EL (cell line): ENCODE data around the gene LDB2.

Experiments
- DNase-seq: peaks from one replicate; pipeline ENCODE4 v3.0.0-alpha.2; 2016

LDB2 gene

DNA sequence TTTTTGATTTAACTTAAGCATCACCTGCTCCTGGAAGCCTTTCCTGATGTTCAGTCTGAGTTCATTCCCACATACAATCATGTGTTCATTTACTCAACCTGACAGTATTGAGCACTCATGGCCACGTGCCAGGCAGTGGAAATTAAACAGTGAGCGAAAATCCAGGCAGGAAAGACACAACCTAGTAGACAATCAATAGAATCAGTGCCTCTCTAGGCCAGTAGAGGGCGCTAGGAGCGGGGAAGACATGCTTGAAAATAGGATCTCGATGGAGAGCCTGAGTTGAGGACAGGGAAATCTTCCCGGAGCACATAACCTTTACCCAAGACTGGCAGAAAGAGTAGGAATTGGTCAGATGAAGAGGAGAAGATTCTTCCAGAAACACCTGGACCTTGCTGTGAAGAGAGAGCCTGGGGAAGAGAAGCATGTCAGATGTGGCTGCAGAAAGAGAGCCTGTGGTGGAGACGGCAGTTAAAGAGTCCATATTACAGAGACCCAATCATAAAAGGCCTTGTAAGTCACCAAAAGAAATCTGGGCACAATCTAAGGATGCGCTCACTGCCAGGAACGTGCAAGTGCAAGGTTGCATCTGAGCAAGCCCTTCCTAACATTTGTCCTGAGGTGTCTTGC, 103.5 kb downstream of the LDB2 start:
- DNase-seq, result peak; percentile 66

DNA sequence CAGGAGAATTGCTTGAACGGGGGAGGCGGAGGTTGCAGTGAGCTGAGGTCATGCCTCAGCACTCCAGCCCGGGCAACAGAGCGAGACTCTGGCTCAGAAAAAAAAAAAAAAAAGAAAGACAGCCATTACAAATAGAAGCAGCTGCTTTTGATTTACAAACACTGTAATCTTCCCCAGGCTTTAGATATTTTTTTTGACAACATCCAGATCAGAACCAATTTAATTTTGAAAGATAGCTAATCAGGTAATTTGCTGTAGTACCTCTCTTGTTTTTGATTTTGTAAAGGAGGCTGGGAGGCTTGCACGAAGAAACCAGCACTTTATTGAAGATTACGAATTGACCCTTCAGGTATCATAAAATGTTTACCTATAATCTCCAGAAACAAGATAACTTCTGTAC, 107.0 kb downstream of the LDB2 start:
- DNase-seq, result no peak

DNA sequence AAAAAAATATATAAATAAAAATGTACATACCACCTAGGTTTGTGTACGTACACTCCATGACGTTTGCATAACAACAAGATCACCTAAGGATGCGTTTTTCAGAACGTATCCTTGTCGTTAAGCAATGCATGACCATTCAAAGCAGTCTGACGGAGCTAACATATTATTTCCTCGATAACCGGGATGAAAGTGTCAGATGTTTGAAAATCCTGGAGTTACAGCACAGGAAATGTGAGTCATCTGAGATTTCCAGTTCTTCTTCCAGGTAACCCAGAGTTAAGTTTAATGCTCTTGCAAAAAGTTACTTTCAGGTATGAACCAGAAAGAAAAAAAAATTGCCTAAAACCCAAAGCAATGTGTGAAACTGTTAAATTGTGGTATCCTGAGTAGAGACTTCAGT, 107.9 kb downstream of the LDB2 start:
- DNase-seq, result no peak

DNA sequence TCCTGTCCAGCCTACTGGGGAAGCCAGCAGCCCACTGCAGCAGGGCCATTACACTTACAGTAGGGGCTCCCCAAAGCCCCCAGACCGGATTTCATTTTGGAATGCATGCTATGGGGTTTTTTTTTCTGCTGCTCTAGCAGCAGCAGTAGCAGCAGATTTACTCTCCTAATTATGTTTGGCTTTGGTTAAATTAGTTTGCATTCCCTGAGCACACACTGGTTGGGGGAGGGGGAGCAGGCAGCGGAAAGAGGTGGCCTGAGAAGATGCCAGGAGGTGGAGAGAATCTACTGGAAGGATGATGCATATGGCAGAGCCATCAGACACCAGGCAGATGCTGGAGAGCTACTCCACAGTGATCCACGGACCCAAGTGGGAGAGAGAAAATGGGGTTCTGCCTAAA, 109.6 kb downstream of the LDB2 start:
- no peak for DNase-seq

DNA sequence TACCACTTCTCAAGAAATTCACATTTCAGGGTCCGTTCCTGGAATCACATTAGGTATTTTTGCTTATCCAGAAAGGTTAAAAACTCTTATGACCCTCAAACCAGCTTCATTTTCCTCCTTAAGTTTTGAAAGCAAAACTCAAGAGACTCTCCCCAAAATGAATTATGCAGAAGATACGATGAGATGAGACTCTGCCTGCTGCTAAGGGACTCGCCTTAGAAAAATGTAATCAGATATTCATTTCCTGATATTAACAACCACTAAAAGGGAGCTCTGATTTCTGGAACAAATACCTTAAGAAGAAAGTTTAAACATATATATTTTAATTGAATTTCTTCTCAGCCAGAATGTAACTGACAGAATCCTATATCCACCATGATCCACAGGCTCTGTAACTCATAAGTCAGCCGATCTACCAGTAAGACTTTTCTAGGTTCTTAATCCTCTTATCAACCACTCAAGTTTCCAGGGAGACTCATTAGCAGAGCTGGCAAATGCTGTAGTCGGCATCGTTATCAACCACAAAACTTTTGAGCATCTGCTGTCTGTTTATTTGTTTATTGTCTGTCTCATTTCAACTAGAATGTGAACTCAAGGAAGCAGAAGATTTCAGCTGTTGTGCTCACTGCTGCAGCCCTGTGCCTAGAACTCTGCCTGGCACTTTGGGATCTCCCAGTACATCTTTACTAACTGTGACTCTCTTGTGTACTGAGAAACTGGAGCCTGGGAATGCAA, 112.5 kb downstream of the LDB2 start:
- peak; percentile 60 for DNase-seq

DNA sequence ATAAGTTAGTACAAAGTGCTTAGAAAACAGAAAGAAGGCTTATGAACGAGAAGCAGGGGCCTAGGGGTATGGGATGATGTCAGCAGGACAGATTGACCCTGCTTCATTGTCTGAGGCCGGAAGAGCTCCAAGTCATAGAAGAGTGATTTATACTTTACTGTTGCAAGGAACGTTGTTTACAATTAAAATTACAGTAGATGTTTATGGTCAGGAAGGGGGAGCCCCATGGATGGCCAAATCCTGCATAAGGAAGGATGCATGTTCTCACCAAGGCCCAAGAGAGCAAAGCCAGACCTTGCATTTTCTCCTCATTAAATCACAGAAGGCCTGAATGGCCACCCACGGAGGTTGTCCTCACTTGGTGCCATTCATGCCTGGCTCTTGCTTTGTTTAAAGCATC, 115.3 kb downstream of the LDB2 start:
- DNase-seq, result no peak

DNA sequence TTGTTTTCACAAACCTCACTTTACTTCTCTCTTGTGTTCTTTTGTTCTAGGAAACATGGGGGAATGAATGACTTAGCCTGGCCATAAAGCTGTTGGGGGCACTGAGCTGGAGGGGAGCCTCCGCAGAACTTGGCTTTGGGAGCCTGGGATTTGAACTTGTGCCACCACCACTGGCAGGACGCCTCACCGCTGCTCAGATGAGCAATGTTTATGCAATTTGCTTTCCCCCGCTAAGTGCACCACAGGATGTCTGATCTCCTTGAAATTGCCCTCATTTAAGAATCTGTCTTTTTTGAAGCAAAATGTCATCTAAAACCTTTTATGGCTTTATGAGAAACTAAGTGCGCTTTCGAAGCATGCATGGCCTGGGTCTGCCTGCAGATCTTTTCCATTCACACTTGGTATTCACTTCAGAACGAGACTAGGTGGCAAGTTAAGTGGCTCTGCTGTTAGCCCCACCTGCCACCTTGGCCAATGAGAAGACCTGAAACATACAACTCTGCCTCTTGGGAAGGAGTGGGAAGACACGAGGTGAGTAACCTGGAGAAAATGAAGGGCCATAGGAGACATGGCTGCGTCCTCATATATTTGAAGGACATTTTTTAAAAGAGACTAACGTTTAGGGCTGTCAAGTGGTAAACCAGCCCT, 119.3 kb downstream of the LDB2 start:
- DNase-seq, result peak; percentile 21

DNA sequence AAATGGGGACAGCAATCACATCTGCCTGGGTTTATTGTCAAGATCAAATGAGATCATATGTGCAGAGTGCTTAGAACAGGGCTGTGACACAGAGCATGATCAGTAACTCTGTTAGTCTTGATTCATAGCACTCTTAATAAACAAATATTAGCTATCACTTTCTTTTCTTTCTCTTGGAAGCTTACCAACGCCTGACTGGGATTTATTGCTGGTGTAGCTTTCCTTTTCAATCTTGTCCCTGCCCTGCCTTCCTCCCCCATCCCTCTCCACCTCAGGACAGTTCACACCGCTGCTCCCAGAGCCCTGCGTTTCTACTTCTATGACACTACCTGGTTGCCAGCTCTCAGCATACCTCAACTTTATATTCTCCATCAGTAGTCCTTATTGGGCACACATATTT, 120.7 kb downstream of the LDB2 start:
- no peak for DNase-seq

DNA sequence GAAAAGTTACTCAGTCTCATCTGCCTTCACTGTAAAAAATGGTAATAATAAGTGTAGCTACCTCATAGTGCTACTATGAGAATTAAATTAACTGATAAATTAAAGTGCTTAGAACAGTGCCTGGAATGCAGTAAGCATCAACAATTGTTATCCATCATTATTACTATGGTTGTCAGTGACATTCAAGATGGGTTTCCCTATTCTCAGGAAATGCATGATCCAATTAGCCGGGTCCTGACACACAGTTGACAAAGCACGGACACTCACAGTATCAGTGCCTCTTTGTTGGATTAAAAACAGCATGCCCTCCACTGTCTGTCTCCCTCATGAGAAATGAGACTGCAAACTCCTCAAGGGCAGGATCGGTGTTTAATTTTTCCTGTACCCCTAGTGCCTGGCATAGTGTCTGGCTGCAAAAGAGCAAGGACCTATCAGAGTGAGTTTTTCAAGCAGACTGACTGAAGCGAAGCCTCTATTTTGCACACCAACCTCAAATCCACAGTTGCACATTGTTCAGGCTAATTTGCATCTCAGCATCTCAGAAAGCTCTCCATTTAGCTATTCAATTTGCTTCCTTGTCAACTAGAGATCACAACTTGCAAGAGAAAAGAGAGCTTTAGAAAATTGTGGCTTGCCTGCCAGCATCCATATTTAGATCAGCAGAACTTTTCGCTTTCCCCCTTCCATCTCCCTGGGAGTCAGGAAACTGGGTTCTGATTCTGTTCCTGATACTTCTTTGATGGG, 122.9 kb downstream of the LDB2 start:
- DNase-seq, result no peak

DNA sequence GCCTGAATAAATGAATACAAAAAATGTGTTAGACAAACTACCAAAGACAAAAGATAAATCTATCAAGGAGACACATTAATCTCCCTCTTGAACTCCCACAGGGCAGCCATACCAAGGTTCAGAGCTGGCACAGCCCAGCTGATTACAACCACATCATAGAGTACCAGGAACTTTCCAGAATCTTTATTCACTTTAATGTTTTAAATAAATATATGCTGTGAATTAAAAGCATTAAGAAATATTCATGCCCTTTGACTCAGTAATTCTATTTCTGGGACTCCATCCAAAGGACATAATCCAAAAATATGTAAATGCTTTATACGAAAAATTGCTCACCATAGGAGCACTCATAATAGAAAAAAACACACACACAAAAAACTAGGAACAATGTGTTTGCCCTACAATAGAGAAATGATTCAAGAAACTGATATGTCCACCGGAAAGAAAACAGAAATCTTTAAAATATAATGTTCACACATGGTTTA, 126.0 kb downstream of the LDB2 start:
- peak; percentile 23 for DNase-seq

DNA sequence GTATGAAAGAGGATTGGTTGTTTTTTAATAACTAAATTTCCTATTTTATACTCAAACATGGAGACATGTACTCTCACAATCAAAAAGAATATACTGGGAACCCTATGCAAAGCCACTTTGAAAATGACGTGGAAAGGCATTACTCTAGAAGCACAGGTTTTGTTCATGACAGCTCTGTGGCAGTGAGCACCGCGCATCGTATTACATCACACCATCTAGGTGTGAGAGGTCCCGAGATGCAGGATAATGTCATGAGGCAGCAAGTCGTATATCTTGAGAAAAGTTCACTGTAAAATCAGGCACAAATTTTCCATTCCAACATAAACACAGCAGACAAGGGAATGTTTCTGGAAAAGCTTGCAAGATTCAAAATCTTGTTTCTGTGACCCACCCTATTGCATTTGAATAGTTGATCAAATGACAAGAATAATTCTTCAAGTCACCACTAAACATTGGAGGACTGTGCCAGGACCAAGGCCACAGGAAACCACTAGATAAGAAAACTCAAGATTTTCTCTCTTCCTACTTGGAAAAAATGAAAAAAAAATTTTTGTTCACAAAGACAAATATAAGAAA, 127.6 kb downstream of the LDB2 start:
- no peak for DNase-seq

DNA sequence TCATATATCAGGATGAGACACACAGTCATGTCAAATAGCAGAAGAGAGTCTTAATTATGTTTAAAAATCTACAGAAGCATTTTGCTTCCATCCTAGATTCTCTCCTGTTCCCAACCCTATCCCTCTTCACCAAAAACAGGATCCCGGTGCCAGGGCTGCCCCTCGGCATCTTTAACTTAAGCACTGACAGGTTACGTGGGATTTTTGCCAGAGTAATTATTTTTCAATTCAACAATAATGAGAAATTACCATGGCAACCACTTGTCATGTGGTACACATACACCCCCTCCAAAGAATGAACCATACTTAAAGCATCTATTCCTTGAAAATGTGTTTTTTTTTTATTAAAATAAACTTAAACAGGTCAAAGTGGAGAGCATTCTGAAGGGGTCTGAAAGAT, 130.6 kb downstream of the LDB2 start:
- DNase-seq, result no peak

DNA sequence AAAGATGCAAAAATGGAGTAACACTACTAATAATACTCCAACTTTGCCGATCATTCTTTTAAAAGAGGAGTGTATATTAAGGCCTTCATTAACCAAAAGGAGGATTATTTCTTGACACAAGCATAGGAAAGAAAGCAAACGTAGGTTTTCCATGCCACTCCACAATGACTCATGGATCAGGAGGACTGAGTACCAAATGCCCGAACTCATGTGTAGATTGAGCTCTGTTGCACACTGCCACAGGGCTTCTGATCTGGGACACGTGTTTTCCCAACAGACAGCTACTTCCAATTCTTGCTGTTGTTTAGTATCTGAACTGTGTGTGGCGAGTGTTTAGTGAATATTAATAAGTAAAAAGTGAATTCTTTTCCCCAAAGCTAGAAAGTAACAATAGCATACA, 131.2 kb downstream of the LDB2 start:
- DNase-seq, result no peak

DNA sequence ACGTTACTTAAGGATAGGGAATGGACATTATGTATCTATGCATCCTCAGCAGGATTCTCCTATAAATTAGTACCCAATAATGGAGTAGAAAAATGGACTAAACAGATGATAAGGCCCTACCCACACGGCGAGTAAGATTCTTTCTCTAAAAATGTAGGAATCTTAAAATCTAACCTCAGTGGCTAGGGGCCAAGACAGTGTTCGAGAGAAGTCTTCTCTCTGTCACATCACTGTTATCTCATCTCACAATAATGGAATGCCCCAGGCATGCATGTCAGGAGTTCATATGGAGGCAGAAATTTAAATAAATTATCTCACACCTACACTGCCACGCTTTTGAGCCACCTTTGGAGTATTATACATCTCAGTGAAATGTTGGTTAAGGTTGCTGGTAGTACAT, 132.9 kb downstream of the LDB2 start:
- DNase-seq, result peak; percentile 49

DNA sequence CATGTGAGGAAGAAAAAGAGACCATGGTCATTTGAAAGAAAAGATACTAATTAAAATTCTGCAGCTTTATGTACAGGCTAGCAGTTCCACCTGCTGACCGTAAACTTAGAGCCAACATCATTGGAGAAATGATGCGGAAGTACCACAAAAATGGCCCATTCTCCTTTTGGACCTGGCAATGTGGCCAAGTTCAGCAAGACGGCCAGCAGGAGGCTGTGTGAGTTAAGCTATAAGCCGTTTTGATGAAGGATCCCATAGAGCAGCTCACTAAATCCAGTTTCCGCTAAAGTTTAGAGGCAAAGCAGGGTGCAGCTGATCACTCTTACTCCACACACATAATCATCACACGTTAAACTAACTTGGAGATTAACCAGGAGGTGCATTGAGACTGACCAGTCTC, 133.8 kb downstream of the LDB2 start:
- no peak for DNase-seq

DNA sequence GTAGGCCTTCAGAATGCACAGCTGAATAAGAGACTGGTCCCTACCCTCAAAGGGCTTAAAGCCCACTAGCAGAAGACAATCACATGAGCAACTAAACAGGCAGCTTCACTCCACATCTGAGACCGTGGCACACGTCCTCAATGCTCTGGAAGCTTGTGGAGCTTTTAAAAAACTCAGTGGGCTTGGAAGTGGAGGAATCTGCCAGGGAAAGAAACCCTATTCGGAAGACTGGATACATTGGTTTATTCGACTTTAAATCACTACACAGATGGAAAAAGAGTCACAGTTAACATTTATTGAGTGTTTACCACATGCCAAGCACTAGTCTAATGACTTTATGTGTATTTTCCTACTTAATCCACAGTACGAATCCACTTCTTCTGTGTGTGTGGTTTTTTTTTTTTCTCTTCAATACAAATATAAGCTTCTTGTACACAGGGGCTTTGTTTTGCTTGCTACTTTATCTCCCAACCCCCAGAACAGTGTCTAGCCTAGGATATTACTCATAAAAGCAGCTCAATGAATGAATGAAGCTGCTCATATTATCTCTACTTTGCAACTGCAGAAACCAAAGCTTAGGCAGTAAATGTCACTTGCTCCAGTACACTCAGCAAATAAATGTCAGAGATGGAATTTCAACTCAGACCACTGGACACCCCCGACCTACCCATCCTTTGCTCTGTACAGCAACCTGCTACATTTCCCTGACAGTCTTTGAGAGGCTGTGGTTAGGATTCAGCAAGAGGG, 137.7 kb downstream of the LDB2 start:
- DNase-seq, result no peak

DNA sequence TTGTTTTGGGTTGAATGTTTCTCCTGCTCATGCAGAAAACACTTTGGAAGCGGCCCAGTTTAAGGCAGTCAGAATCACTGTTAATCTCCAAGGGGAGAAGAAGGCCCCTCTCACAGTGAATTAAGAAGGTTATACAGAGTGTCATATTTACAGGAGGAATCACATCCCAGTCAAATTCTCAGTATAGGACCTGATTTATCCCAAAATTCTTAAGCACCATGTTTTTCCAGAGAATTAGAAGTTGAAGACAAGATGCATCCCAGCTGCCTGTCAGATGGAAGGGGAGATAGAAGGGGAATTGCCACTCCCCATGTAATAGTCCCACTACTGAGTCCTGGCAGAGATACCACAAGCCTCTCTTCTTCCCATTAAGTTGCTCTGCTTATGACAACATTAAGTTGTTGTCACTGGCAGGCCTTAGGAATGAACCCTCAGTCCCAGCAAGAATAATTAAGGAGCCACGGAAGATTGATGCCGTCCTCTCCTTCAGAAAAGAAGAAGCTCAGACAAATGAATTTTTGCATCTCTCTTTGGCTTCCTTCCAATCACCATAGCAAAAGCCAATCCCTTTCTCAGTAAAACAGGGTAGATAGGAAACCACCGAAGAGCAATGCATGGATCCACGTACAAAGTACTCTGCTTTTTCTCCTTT, 138.4 kb downstream of the LDB2 start:
- no peak for DNase-seq

DNA sequence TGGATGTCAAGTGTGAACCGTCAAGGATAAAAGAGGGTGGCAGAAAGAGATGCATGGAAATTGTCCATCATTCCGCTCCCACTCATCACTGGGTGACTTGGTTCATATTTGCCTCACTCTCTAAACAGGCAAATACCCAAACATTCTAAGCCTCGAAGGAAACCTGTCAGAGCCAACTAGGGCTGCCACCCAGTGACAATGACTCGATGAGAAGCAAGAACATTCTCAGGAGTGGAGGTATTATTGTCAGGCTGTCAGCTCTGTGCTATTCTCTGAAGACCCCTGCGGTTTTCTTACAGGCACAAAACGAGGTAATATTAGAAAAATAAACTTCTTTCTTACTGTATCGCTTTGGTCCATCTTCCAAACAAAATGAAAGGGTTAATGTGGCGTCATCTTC, 139.6 kb downstream of the LDB2 start:
- DNase-seq, result no peak

DNA sequence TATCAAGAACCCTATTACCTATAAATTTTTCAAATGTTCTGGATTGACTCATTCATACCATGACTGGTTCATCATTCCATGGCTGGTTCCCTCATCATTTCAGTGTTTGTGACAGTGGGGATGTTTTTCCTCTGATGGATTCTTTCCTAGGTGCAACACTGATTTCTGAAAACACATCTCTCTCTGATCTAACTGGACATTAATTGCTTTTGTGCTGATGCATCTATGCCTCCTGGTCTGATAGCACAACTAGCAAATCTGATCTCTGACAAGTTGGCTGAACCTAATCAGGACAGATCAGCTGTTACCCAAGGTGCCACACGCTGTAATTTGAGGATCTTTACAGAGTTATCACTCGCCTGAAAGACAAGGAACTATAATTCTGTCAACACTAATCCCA, 140.2 kb downstream of the LDB2 start:
- DNase-seq, result no peak

DNA sequence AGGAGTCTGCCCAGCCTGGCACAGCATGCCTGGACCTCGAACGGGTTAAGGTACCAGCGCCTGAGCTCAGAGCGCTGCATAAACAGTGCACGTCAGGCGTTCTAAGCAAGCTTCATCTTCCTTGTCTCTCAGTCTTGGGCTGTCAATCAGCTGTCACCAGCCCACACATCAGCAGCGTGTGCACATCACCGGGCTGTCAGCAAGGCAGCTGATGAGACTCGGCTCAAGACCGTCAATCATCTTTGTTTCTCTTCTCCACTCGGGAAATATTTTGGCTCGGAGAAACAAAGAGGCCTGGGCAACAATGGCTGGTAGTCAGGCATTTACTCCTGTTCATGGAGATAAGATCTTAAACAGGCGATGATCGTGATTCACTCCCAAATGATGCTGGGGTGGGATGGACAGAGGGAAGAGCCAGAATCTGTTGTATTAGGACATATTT, 141.3 kb downstream of the LDB2 start:
- peak; percentile 81 for DNase-seq

DNA sequence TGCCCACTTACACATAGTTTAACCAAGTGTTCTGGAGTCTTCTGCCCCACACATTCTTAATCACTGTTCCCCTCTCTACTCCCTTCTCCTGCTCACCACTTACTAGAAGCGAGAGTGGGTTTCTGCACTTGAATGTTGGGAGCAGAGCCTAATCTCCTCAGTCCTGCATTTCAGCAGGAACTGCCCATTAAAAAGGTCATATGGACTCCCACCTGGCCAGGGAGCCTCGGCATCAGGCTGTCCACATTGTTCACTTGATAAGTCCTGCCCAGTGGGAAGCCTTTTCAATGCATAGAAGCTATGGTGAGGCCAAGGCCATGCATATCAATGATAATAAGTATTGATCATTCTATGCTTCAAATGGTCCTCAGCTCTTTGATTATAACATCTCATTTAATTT, 144.3 kb downstream of the LDB2 start:
- no peak for DNase-seq

DNA sequence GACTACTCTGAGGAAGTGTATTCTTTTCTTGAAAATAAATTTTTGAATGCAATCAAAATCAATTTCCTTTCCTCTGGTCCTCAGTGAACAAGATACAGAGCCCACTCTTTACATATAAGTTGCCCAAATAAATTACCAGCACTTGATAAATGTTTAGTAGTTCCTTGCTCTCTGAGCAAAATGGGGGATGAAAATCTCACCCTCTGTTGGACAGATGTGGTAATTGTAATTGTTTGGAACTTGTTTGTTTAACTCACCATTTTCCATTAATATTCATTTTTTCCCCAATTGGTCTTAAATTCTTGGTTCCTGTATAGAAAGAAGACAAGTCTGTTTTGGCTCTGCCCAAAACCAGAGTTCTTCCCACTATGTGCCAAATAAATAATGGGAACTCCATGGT, 146.3 kb downstream of the LDB2 start:
- DNase-seq, result peak; percentile 21
